Measurements from ENCODE around the gene SLC14A1. TPM values are rescaled to one million over a fixed set of nuclear protein-coding genes. Genes with fewer than 3 reads are reported as not detected.

The SLC14A1 gene
- total and polyA plus RNA-seq, 2 of the 4 experiments (the other 2 are of a cell fraction) = 20.5 to 31.9 TPM

DNA sequence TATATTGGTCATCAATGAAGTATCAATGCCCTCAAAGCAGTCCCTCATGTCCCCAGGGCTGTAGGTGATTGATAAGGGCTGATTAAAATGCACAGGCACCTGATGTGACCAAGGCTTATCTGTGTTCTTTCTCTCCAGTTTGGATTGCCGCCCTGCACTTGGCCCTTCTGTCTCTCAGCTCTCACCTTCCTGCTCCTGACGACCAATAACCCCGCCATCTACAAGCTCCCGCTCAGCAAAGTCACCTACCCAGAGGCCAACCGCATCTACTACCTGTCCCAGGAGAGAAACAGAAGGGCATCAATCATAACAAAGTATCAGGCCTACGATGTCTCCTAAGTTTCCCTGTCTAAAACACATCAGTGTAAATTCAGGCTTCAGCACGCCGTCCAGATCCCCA lies 41.8 kb upstream of the SLC14A1 start:
- Histone ChIP-seq H3K14ac (replicated peaks; ENCODE audit: low read depth, low read length) (no peak overlapping the region), H3K18ac (ENCODE audit: low read depth, low read length) (no peak overlapping the region), H4K20me1 (ENCODE audit: insufficient read depth, low read length) (no peaks in the 10 kb centered on the region), H4K91ac (ENCODE audit: insufficient read depth, low read depth, low read length) (no peak overlapping the region), H3K9ac (ENCODE audit: low read depth, low read length) (no peak overlapping the region), H3K23ac (ENCODE audit: low read depth, low read length) (no peak overlapping the region), H3K79me1 (ENCODE audit: low read depth in 1 of 2, low read length in 2 of 2) (no peaks in the 10 kb centered on the region), H3K4me2 (ENCODE audit: low read depth, low read length) (no peak overlapping the region), H4K5ac (ENCODE audit: low read depth, low read length) (no peak overlapping the region), H2BK120ac (ENCODE audit: low read depth, low read length) (no peak overlapping the region), H2BK15ac (ENCODE audit: low read depth, low read length) (no peak overlapping the region), H3K4me1 (ENCODE audit: control insufficient read depth, insufficient read depth, low read length) (peaks cover 13% of the 10 kb centered on the region), H3K4ac (ENCODE audit: low read depth, low read length) (no peak overlapping the region), H3K36me3 (ENCODE audit: control insufficient read depth, insufficient read depth, low read length) (no peaks in the 10 kb centered on the region), H2BK20ac (ENCODE audit: low read depth, low read length) (no peak overlapping the region), H2AK9ac (replicated peaks; ENCODE audit: low read depth, low read length, poor library complexity) (no peak overlapping the region), H3K27me3 (ENCODE audit: control insufficient read depth, insufficient read depth, low read length) (no peaks in the 10 kb centered on the region), H3K9me3 (ENCODE audit: control insufficient read depth, insufficient read depth, low read length) (no peaks in the 10 kb centered on the region), H3K4me3 (ENCODE audit: insufficient read depth, low read depth, low read length) (no peak overlapping the region), H2AFZ (replicated peaks; ENCODE audit: low read length, poor library complexity) (no peak overlapping the region), H4K8ac (ENCODE audit: low read depth in 2 of 2, low read length in 2 of 2) (no peak overlapping the region), H3K56ac (ENCODE audit: extremely low read depth, insufficient read depth, low read length) (no peak overlapping the region), H3K9me1 (ENCODE audit: insufficient read depth, low read length) (peaks cover 3% of the 10 kb centered on the region; the same call in 1 of the 2 replicates), H3K27ac (ENCODE audit: insufficient read depth, low read length) (no peak overlapping the region), H2BK5ac (ENCODE audit: low read depth, low read length, poor library complexity, severe bottlenecking) (no peak overlapping the region), H2AK5ac (ENCODE audit: low read depth, low read length) (no peak overlapping the region)
- DNase-seq (no peak), ATAC-seq (ENCODE audit: low read depth) (no peak)
- TF ChIP-seq RAD21 (IDR thresholded peaks at IDR 0.05; ENCODE audit: low read length) = no peak
- TF ChIP-seq, protein P1, sequence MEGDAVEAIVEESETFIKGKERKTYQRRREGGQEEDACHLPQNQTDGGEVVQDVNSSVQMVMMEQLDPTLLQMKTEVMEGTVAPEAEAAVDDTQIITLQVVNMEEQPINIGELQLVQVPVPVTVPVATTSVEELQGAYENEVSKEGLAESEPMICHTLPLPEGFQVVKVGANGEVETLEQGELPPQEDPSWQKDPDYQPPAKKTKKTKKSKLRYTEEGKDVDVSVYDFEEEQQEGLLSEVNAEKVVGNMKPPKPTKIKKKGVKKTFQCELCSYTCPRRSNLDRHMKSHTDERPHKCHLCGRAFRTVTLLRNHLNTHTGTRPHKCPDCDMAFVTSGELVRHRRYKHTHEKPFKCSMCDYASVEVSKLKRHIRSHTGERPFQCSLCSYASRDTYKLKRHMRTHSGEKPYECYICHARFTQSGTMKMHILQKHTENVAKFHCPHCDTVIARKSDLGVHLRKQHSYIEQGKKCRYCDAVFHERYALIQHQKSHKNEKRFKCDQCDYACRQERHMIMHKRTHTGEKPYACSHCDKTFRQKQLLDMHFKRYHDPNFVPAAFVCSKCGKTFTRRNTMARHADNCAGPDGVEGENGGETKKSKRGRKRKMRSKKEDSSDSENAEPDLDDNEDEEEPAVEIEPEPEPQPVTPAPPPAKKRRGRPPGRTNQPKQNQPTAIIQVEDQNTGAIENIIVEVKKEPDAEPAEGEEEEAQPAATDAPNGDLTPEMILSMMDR (conservative IDR thresholded peaks at IDR 0.05; ENCODE audit: low read depth, low read length) = no peak
- no peak for TF ChIP-seq MAZ (IDR thresholded peaks at IDR 0.05; ENCODE audit: borderline replicate concordance, low read depth, low read length)
- no peak for TF ChIP-seq SMC3 (IDR thresholded peaks at IDR 0.05; ENCODE audit: low read depth, low read length)
- no peak for TF ChIP-seq CEBPB (IDR thresholded peaks at IDR 0.05; ENCODE audit: low read depth, low read length)
- no peak for TF ChIP-seq RCOR1 (IDR thresholded peaks at IDR 0.05; ENCODE audit: insufficient replicate concordance, low read length)
- intact Hi-C loops (cut with micrococcal nuclease) = loop anchor here (5.0 kb wide), 1 partner anchor 290 kb away; no protein-coding TSS in a partner anchor
- in situ Hi-C loops (cut with MboI; ENCODE audit: low sequenced_read_pairs) = no loop called here
- BruUV-seq (replicated peaks) = no TSS peak
- dilution Hi-C loops (cut with HindIII; ENCODE audit: low sequenced_read_pairs, unreplicated experiment) = no loop called here
- CTCF ChIA-PET = no interaction called here
- WGBS, 2 experiments (ENCODE audit: extremely low coverage in 2 of 2, insufficient read length in 1 of 2) = 75% methylated on average over 4 of the region's 8 CpGs; no CpG with 5 or more reads in 1 of the 2 experiments
- POLR2A ChIA-PET (ENCODE audit: unreplicated experiment) = no interaction called here
